H1 (cell line): Measurements from ENCODE around the gene LRRC3C.

ENCODE experiments used
- CTCF ChIP-seq, 3 experiments: IDR thresholded peaks; 1 replicate in 2 of 3; 2 replicates in 1 of 3; pipeline versions ENCODE4 v1.5.1 to v1.6.1; 2011; ENCODE audit warnings: low read length in 3 of 3, mild to moderate bottlenecking in 3 of 3, inconsistent platforms in 2 of 3, low read depth in 1 of 3, moderate library complexity in 1 of 3; ENCODE audit not compliant: insufficient read depth in 1 of 3; ENCODE audit errors: control extremely low read depth in 1 of 3
- POLR2A ChIP-seq, 2 experiments: IDR thresholded peaks; 1 replicate in 1 of 2; 2 replicates in 1 of 2; pipeline ENCODE4 v1.6.1; 2011; ENCODE audit warnings: low read depth in 2 of 2, low read length in 2 of 2, mild to moderate bottlenecking in 2 of 2; ENCODE audit errors: control extremely low read depth in 1 of 2
- SP1 ChIP-seq: IDR thresholded peaks from 2 replicates; pipeline ENCODE4 v1.6.1; 2011; ENCODE audit warnings: low read depth, low read length

- TF ChIP-seq CTCF (IDR thresholded peaks at IDR 0.05; ENCODE audit: control extremely low read depth in 1 of 3, insufficient read depth in 1 of 3, low read depth in 1 of 3, low read length in 3 of 3) (no peak), POLR2A (IDR thresholded peaks at IDR 0.05; ENCODE audit: control extremely low read depth in 1 of 2, low read depth in 2 of 2, low read length in 2 of 2) (no peak), SP1 (no peak)
Observed at GRCh38 chr17:39934324-39934723, 6.8 kb downstream of the LRRC3C start.
